Testis (tissue), 3 donors: ENCODE results near the gene GTSE1. TPM values are rescaled to one million over a fixed set of nuclear protein-coding genes. Genes with fewer than 3 reads are reported as not detected.
"Not testable (repeated sequence)": the region's sequence is repeated elsewhere in the genome, so short reads cannot be mapped to it uniquely, and the experiment has no call there.

Experiments used
- DNase-seq: peaks from one replicate; pipeline ENCODE4 v3.0.0-alpha.2; 2019
- H3K27ac ChIP-seq, 2 donors: fragments of 200-600 bp; sonication (generic); one replicate each; pipeline ENCODE4 v1.5.1; 2019
- H3K27me3 ChIP-seq: fragments of 200-600 bp; sonication (generic); one replicate; pipeline ENCODE4 v1.5.1; 2019
- H3K36me3 ChIP-seq: fragments of 200-600 bp; sonication (generic); one replicate; pipeline ENCODE4 v1.5.1; 2017; ENCODE audit warnings: low read depth; ENCODE audit errors: missing control alignments
- H3K4me1 ChIP-seq: fragments of 200-600 bp; sonication (generic); one replicate; pipeline ENCODE4 v1.5.1; 2019
- H3K4me3 ChIP-seq, 2 donors: fragments of 200-600 bp; sonication (generic); one replicate each; pipeline ENCODE4 v1.5.1; 2017 to 2019
- H3K9me3 ChIP-seq: fragments of 200-600 bp; sonication (generic); one replicate; pipeline ENCODE4 v1.5.1; 2017
- CTCF ChIP-seq, 3 experiments: fragments of 450-650 bp in 2 of 3; fragments of 200-600 bp in 1 of 3; sonication (generic) in 1 of 3; IDR thresholded peaks; one replicate each; pipeline ENCODE4 v1.5.1; 2016 to 2019; ENCODE audit warnings: antibody characterized with exemption in 3 of 3, mild to moderate bottlenecking in 2 of 3, moderate library complexity in 1 of 3
- POLR2A ChIP-seq: fragments of 450-650 bp; IDR thresholded peaks from one replicate; pipeline ENCODE4 v1.6.1; 2017; ENCODE audit warnings: antibody characterized with exemption, mild to moderate bottlenecking, moderate library complexity
- WGBS, 2 donors: methylation state at CpG; one replicate each; pipeline ENCODE4 v1.1.5; 2018; 5-methylcytosine and 5-hydroxymethylcytosine counted together
- intact Hi-C: fragments of 100-400 bp; cut with DNase I; formaldehyde crosslinking; loops from one replicate; pipeline ENCODE4 v1.15.1; 2023; ENCODE audit warnings: low total_unique reads
- polyA plus RNA-seq: library from polyadenylated mRNA; stranded (reverse); fragments of 350-450 nt; fragmentation: Illumina TruSeq; extraction: RNeasy Lipid Tissue Mini Kit (QIAGEN cat#74804); gene quantifications from one replicate; pipeline ENCODE4 v1.2.3, GENCODE V29; 2014; ENCODE audit warnings: low read depth, low replicate concordance; ENCODE audit not compliant: insufficient read depth
- total RNA-seq, 2 donors: library from RNA; depleted of rRNA; stranded (reverse); fragments of >200 nt; gene quantifications; one replicate each; pipeline ENCODE4 v1.2.3, GENCODE V29; 2016

Gene GTSE1
- total and polyA plus RNA-seq, 3 donors from 2014 or later, result 9.0 to 22.9 (median 10.0) TPM

DNA sequence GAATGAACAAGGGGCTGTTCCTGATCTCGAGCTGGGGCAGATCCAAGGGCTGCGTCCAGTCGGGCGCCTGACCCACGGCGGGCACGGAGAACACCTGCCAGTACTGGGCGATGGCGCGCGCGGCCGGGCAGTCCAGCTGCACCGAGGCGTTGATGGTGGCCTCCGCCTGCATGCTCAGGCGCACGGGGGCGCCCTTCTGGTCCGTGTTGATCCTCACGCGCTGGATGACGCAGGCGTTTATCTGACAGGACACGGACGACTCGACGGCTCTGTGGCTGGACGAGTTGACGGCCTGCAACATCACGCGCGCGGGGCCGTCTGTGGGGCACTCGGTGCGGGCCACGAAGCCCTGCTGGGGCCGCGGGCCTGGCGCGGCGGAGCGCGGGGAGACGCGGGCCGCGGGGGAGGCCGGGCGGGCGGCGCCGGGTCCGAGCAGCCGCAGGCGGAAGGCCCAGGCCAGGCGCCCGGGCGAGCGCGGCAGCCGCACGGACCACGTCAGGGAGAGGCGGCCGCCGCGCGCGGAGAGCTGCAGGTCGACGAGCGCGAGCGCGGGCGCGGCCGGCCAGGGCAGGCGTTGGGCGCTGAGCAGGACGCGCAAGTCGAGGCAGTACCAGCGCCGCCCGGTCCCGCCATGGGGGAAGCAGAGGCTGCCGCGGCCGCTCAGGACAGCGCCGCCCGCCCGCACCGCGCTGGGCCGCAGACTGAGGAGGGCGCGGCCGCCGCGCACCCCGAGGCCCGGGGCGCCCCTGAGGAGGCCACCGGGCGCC is 34.0 kb upstream of the GTSE1 start:
- TF ChIP-seq CTCF (IDR thresholded peaks at IDR 0.05) (peak in 1 of 3 experiments; percentile 21), POLR2A (no peak)
- H3K9me3 ChIP-seq, result no peaks in the 10 kb centered on the region
- peak; percentile 78 for DNase-seq
- no peaks in the 10 kb centered on the region for H3K27me3 ChIP-seq
- WGBS, 2 donors, result 2 to 13% methylated on average over 13 to 47 of the region's 109 CpGs
- no peaks in the 10 kb centered on the region for H3K4me1 ChIP-seq
- peak overlapping the region in 1 of 2 donors; percentile 36 for H3K27ac ChIP-seq
- intact Hi-C loops, result no loop called here
- peak overlapping the region; percentile 26 to 34 for H3K4me3 ChIP-seq
- H3K36me3 ChIP-seq, result no peaks in the 10 kb centered on the region

DNA sequence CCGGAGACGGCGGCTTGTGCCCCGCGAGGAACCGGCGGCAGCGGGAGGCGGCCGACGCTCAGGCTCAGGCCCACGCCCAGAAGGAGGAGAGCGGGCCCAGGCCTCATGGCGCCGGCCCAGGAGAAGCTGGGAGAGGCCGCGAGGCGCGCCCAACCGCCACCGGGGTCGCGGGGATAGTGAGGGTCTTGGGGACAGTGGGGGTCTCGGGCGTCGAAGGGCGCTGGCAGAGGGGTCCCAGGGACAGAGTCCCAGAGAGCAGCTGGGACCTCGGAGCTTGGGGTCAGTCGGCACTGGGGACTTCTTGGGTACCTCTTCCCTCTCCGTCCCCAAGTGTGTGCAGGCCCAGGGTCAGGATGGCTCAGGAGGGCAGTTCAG is 33.5 kb upstream of the GTSE1 start, which contains the start of gene PKDREJ:
Gene PKDREJ, minus strand, starts transcription at position 128 of the 375 bp plus-strand sequence. Its CDS starts 21 bp downstream, at position 107.
- DNase-seq, result no peak
- no peaks in the 10 kb centered on the region for H3K27me3 ChIP-seq
- H3K27ac ChIP-seq, result peak within 1 kb of the TSS in 1 of 2 donors; percentile 36
- peak within 1 kb of the TSS; percentile 26 to 34 for H3K4me3 ChIP-seq
- 18 to 29% methylated on average over 19 to 26 of the region's 30 CpGs for WGBS, 2 donors
- TF ChIP-seq CTCF (IDR thresholded peaks at IDR 0.05) (no peak), POLR2A (no peak)
- intact Hi-C loops, result no loop called here
- H3K4me1 ChIP-seq, result no peaks in the 10 kb centered on the region
- H3K9me3 ChIP-seq, result no peaks in the 10 kb centered on the region
- H3K36me3 ChIP-seq, result no peaks in the 10 kb centered on the region

DNA sequence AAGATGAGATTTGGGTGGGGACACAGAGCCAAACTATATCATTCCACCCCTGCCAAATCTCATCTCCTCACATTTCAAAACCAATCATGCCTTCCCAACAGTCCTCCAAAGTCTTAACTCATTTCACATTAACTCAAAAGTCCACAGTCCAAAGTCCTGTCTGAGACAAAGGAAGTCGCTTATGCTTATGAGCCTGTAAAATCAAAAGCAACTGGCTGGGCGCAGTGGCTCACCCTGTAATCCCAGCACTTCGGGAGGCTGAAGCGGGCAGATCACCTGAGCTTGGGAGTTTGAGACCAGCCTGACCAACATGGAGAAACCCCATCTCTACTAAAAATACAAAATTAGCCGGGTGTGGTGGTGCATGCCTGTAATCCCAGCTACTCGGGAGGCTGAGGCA is 32.1 kb upstream of the GTSE1 start:
- H3K27ac ChIP-seq, H3K9me3 ChIP-seq, H3K36me3 ChIP-seq, H3K4me1 ChIP-seq, DNase-seq, H3K4me3 ChIP-seq, intact Hi-C loops, H3K27me3 ChIP-seq: not testable (repeated sequence)
- 74 to 98% methylated on average over 6 of the region's 6 CpGs for WGBS, 2 donors

DNA sequence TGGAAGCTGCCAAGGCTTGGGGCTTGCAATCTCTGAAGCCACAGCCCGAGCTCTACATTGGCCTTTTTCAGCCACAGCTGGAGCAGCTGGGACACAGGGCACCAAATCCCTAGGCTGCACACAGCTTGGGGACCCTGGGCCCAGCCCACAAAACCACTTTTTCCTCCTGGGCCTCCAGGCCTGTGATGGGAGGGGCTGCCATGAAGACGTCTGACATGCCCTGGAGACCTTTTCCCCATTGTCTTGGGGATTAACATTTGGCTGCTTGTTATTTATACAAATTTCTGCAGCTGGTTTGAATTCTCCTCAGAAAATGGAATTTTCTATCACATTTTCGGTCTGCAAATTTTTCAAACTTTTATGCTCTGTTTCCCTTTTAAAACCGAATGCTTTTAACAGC is 31.0 kb upstream of the GTSE1 start:
- H3K36me3 ChIP-seq, H3K9me3 ChIP-seq, intact Hi-C loops, H3K27me3 ChIP-seq, H3K4me1 ChIP-seq, H3K4me3 ChIP-seq, H3K27ac ChIP-seq, DNase-seq: not testable (repeated sequence)
- 88 to 92% methylated on average over 4 of the region's 4 CpGs for WGBS, 2 donors

GRCh38 chr22:46267431-46268279 is 29.0 kb upstream of the GTSE1 start, which contains the start of gene TTC38:
Gene TTC38, plus strand, starts transcription at chr22:46268008. Its CDS starts 32 bp downstream, at chr22:46268040.
- H3K27me3 ChIP-seq, result no peaks in the 10 kb centered on the region
- intact Hi-C loops, result no loop called here
- peak within 1 kb of the TSS; percentile 66 to 80 for H3K4me3 ChIP-seq
- H3K4me1 ChIP-seq, result no peaks in the 10 kb centered on the region
- DNase-seq, result peak; percentile 93
- no peak for TF ChIP-seq CTCF (IDR thresholded peaks at IDR 0.05)
- no peak for TF ChIP-seq POLR2A
- peak within 1 kb of the TSS; percentile 47 to 74 for H3K27ac ChIP-seq
- H3K9me3 ChIP-seq, result no peaks in the 10 kb centered on the region
- 1% methylated on average over 25 to 64 of the region's 74 CpGs for WGBS, 2 donors
- H3K36me3 ChIP-seq, result no peaks in the 10 kb centered on the region
